K562 (cell line): ENCODE measurements around the gene TSC1. TPM values are rescaled to one million over a fixed set of nuclear protein-coding genes. Genes with fewer than 3 reads are reported as not detected.

Source experiments
- ADNP ChIP-seq: fragments of 200-800 bp; sonication (Bioruptor generic); IDR thresholded peaks from 2 replicates; pipeline ENCODE4 v1.6.1; 2016; ENCODE audit warnings: missing genetic modification characterization, missing compliant biosample characterization
- BMI1 ChIP-seq: fragments of 150-350 bp; IDR thresholded peaks from 2 replicates; pipeline ENCODE4 v1.6.1; 2014; ENCODE audit warnings: low read length
- MAFG ChIP-seq: fragments of 450-650 bp; conservative IDR thresholded peaks from 2 replicates; pipeline ENCODE4 v1.6.1; 2016; ENCODE audit warnings: missing genetic modification characterization, missing compliant biosample characterization
- NCOA1 ChIP-seq: fragments of 450-650 bp; IDR thresholded peaks from 2 replicates; pipeline ENCODE4 v1.6.1; 2016; ENCODE audit warnings: low read depth
- PHF20 ChIP-seq: fragments of 450-650 bp; IDR thresholded peaks from 2 replicates; pipeline ENCODE4 v1.6.1; 2018; ENCODE audit not compliant: partially characterized antibody
- polyA plus RNA-seq, 8 experiments: library from polyadenylated mRNA; depleted of rRNA in 4 of 8; stranded (reverse) in 5 of 8; unstranded in 3 of 8; fragments of >200 nt; fragmentation: Nextera tagmentation in 2 of 8; fragmentation: Illumina TruSeq in 1 of 8; extraction: Ambion mirVana in 2 of 8; extraction: Trizol in 1 of 8; gene quantifications; 2 replicates each; pipeline versions ENCODE4 v1.2.1 to v1.2.3, GENCODE V29; 2011 to 2014; ENCODE audit warnings: inconsistent platforms in 1 of 8, missing spikeins in 1 of 8
- total RNA-seq, 7 experiments: library from RNA; depleted of rRNA in 6 of 7; stranded (reverse); fragments of >200 nt in 6 of 7; fragmentation: Illumina TruSeq in 2 of 7; extraction: Trizol in 2 of 7; gene quantifications; 2 replicates each; pipeline versions ENCODE4 v1.2.1 to v1.2.3, GENCODE V29; 2011 to 2021; ENCODE audit warnings: low replicate concordance in 1 of 7
- TF ChIP-seq, protein P1 (sequence below), 2 experiments: fragments of 450-650 bp in 1 of 2; sonication (generic) in 1 of 2; formaldehyde crosslinking in 1 of 2; IDR thresholded peaks; 2 replicates each; pipeline versions ENCODE4 v1.7.1 to v1.9.0; 2016 to 2022; ENCODE audit warnings: inconsistent platforms in 1 of 2, mild to moderate bottlenecking in 1 of 2, missing genetic modification reagents in 1 of 2
- TF ChIP-seq, protein P2 (sequence below): fragments of 250-450 bp; sonication (Bioruptor Pico); IDR thresholded peaks from 2 replicates; pipeline ENCODE4 v1.8.0; 2021; ENCODE audit warnings: mild to moderate bottlenecking, moderate library complexity

Gene TSC1
- total and polyA plus RNA-seq, 9 of the 15 experiments (the other 6 are each of a cell fraction or from before 2014, with no cell fraction given), result 6.9 to 37.6 (median 18.6) TPM

DNA sequence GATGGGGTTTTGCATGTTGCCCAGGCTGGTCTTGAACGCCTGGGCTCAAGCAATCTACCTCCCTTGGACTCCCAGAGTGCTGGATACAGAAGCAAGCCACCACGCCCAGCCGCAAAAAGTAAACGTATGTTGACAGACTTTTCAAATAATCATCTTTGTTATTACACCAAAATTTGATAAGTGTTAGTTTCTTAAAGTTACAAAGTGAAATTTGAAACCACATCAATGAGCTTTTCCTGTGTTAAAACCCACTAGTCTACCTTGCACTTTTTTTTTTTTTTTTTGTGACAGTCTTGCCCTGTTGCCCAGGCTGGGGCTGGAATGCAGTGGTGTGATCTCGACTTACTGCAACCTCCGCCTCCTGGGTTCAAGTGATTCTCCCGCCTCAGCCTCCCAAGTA is 35.8 kb downstream of the TSC1 start (continued):
- TF ChIP-seq, protein P1, sequence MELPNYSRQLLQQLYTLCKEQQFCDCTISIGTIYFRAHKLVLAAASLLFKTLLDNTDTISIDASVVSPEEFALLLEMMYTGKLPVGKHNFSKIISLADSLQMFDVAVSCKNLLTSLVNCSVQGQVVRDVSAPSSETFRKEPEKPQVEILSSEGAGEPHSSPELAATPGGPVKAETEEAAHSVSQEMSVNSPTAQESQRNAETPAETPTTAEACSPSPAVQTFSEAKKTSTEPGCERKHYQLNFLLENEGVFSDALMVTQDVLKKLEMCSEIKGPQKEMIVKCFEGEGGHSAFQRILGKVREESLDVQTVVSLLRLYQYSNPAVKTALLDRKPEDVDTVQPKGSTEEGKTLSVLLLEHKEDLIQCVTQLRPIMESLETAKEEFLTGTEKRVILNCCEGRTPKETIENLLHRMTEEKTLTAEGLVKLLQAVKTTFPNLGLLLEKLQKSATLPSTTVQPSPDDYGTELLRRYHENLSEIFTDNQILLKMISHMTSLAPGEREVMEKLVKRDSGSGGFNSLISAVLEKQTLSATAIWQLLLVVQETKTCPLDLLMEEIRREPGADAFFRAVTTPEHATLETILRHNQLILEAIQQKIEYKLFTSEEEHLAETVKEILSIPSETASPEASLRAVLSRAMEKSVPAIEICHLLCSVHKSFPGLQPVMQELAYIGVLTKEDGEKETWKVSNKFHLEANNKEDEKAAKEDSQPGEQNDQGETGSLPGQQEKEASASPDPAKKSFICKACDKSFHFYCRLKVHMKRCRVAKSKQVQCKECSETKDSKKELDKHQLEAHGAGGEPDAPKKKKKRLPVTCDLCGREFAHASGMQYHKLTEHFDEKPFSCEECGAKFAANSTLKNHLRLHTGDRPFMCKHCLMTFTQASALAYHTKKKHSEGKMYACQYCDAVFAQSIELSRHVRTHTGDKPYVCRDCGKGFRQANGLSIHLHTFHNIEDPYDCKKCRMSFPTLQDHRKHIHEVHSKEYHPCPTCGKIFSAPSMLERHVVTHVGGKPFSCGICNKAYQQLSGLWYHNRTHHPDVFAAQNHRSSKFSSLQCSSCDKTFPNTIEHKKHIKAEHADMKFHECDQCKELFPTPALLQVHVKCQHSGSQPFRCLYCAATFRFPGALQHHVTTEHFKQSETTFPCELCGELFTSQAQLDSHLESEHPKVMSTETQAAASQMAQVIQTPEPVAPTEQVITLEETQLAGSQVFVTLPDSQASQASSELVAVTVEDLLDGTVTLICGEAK (IDR thresholded peaks at IDR 0.05), result no peak
- TF ChIP-seq, protein P1 (CRISPR knock-in tag; IDR thresholded peaks at IDR 0.05), result no peak
- TF ChIP-seq MAFG (no peak), NCOA1 (no peak), PHF20 (no peak), BMI1 (no peak), ADNP (tag) (no peak)
- TF ChIP-seq, protein P2, sequence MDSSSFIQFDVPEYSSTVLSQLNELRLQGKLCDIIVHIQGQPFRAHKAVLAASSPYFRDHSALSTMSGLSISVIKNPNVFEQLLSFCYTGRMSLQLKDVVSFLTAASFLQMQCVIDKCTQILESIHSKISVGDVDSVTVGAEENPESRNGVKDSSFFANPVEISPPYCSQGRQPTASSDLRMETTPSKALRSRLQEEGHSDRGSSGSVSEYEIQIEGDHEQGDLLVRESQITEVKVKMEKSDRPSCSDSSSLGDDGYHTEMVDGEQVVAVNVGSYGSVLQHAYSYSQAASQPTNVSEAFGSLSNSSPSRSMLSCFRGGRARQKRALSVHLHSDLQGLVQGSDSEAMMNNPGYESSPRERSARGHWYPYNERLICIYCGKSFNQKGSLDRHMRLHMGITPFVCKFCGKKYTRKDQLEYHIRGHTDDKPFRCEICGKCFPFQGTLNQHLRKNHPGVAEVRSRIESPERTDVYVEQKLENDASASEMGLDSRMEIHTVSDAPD (CRISPR knock-in tag), result no peak
